Muscle of leg (tissue), 11 donors: Measurements from ENCODE around the gene KCNJ10. TPM values are rescaled to one million over a fixed set of nuclear protein-coding genes. Genes with fewer than 3 reads are reported as not detected.

Experiments used
- DNase-seq: peaks from one replicate; pipeline ENCODE4 v3.0.0; 2013
- H3K27ac ChIP-seq: one replicate; pipeline ENCODE4 v1.5.1; 2013; ENCODE audit warnings: mild to moderate bottlenecking, low read length, control low read depth
- H3K27me3 ChIP-seq: one replicate; pipeline ENCODE4 v1.6.1; 2013; ENCODE audit warnings: low read length; ENCODE audit not compliant: control insufficient read depth, insufficient read depth
- H3K36me3 ChIP-seq: one replicate; pipeline ENCODE4 v1.6.1; 2013; ENCODE audit warnings: low read length; ENCODE audit not compliant: control insufficient read depth, insufficient read depth
- H3K4me1 ChIP-seq: one replicate; pipeline ENCODE4 v1.6.1; 2013; ENCODE audit warnings: low read length; ENCODE audit not compliant: control insufficient read depth, insufficient read depth
- H3K4me3 ChIP-seq: one replicate; pipeline ENCODE4 v1.5.1; 2013; ENCODE audit warnings: low read length, control low read depth
- H3K9me3 ChIP-seq: replicated peaks from 2 replicates; pipeline ENCODE4 v1.6.1; 2013; ENCODE audit warnings: low read depth, low read length; ENCODE audit not compliant: control insufficient read depth
- WGBS: methylation state at CpG from one replicate; pipeline ENCODE4 v1.1.5; 2013; ENCODE audit warnings: missing lambda C conversion rate; ENCODE audit not compliant: insufficient coverage; 5-methylcytosine and 5-hydroxymethylcytosine counted together
- polyA plus RNA-seq, 8 donors: library from polyadenylated mRNA; unstranded; fragments of 120-200 nt; gene quantifications; one replicate each; pipeline versions ENCODE4 v1.2.1 to v1.2.3, GENCODE V29; 2013; ENCODE audit warnings: inconsistent platforms in 1 of 8, low replicate concordance in 1 of 8; ENCODE audit not compliant: insufficient read length in 8 of 8, insufficient read depth in 1 of 8
- total RNA-seq: library from RNA; stranded (reverse); fragments of 120-200 nt; gene quantifications from one replicate; pipeline ENCODE4 v1.2.4, GENCODE V29; 2013

The KCNJ10 gene
- total and polyA plus RNA-seq, 9 donors = 0.30 to 1.6 (median 0.64) TPM

GRCh38 chr1:160047111-160047991 lies 22.6 kb downstream of the KCNJ10 start:
- Histone ChIP-seq H3K4me1 (peaks cover 17% of the 10 kb centered on the region), H3K27me3 (peaks cover 5% of the 10 kb centered on the region), H3K4me3 (no peak overlapping the region), H3K27ac (no peak overlapping the region), H3K9me3 (no peaks in the 10 kb centered on the region), H3K36me3 (no peaks in the 10 kb centered on the region)
- no peak for DNase-seq
- WGBS = 63% methylated on average over 6 of the region's 9 CpGs

- Histone ChIP-seq H3K27ac (no peak overlapping the region), H3K4me1 (peaks cover 17% of the 10 kb centered on the region), H3K27me3 (peaks cover 3% of the 10 kb centered on the region), H3K36me3 (no peaks in the 10 kb centered on the region), H3K4me3 (no peak overlapping the region), H3K9me3 (no peaks in the 10 kb centered on the region)
- 3% methylated on average over 7 of the region's 11 CpGs for WGBS
- DNase-seq = peak; percentile 81
Measured at GRCh38 chr1:160046494-160047110, 23.4 kb downstream of the KCNJ10 start.

GRCh38 chr1:160045653-160046052 lies 24.3 kb downstream of the KCNJ10 start:
- Histone ChIP-seq H3K27ac (no peak overlapping the region), H3K4me3 (no peak overlapping the region), H3K36me3 (no peaks in the 10 kb centered on the region), H3K4me1 (peaks cover 17% of the 10 kb centered on the region), H3K27me3 (peaks cover 6% of the 10 kb centered on the region), H3K9me3 (no peaks in the 10 kb centered on the region)
- WGBS = 29% methylated on average over 1 of the region's 2 CpGs
- no peak for DNase-seq

- no peak overlapping the region for H3K4me3 ChIP-seq
- DNase-seq = no peak
- no peaks in the 10 kb centered on the region for H3K9me3 ChIP-seq
- H3K27me3 ChIP-seq = peaks cover 6% of the 10 kb centered on the region
- H3K27ac ChIP-seq = no peak overlapping the region
- no peaks in the 10 kb centered on the region for H3K36me3 ChIP-seq
- peaks cover 17% of the 10 kb centered on the region for H3K4me1 ChIP-seq
Measured at GRCh38 chr1:160043543-160043942, 26.4 kb downstream of the KCNJ10 start.

GRCh38 chr1:160040476-160040875 lies 29.5 kb downstream of the KCNJ10 start:
- Histone ChIP-seq H3K4me3 (no peak overlapping the region), H3K4me1 (no peaks in the 10 kb centered on the region), H3K36me3 (no peaks in the 10 kb centered on the region), H3K9me3 (no peaks in the 10 kb centered on the region), H3K27ac (no peak overlapping the region), H3K27me3 (peaks cover 7% of the 10 kb centered on the region)
- DNase-seq = no peak
- 100% methylated on average over 1 of the region's 1 CpG for WGBS

GRCh38 chr1:160032165-160032820 lies 37.7 kb downstream of the KCNJ10 start:
- H3K4me1 ChIP-seq = peaks cover 10% of the 10 kb centered on the region
- peak; percentile 14 for DNase-seq
- peak overlapping the region; percentile 48 for H3K27ac ChIP-seq
- H3K36me3 ChIP-seq = no peaks in the 10 kb centered on the region
- no peaks in the 10 kb centered on the region for H3K27me3 ChIP-seq
- WGBS = 0% methylated on average over 2 of the region's 18 CpGs
- H3K9me3 ChIP-seq = no peaks in the 10 kb centered on the region
- H3K4me3 ChIP-seq = peak overlapping the region; percentile 83

GRCh38 chr1:160031365-160032164 lies 38.4 kb downstream of the KCNJ10 start, which contains the start of gene PIGM:
TSS of gene PIGM (minus strand) at chr1:160031990. CDS start at chr1:160031739, 251 bp downstream.
- DNase-seq = peak; percentile 97
- H3K27me3 ChIP-seq = no peaks in the 10 kb centered on the region
- peak within 1 kb of the TSS; percentile 48 for H3K27ac ChIP-seq
- peak within 1 kb of the TSS; percentile 83 for H3K4me3 ChIP-seq
- no peaks in the 10 kb centered on the region for H3K9me3 ChIP-seq
- WGBS = under 1% methylated on average over 44 of the region's 60 CpGs
- H3K4me1 ChIP-seq = peaks cover 10% of the 10 kb centered on the region
- no peaks in the 10 kb centered on the region for H3K36me3 ChIP-seq

GRCh38 chr1:160030657-160031364 lies 39.1 kb downstream of the KCNJ10 start:
- DNase-seq = peak; percentile 19

GRCh38 chr1:160028426-160028825 lies 41.5 kb downstream of the KCNJ10 start:
- no peaks in the 10 kb centered on the region for H3K27me3 ChIP-seq
- peaks cover 10% of the 10 kb centered on the region for H3K4me1 ChIP-seq
- H3K36me3 ChIP-seq = peaks cover 2% of the 10 kb centered on the region
- DNase-seq = no peak
- H3K9me3 ChIP-seq = no peaks in the 10 kb centered on the region
- no peak overlapping the region for H3K4me3 ChIP-seq
- no peak overlapping the region for H3K27ac ChIP-seq

More at GRCh38 chr1:160030657-160031364, 39.1 kb downstream of the KCNJ10 start:
- H3K36me3 ChIP-seq = no peaks in the 10 kb centered on the region
- H3K9me3 ChIP-seq = no peaks in the 10 kb centered on the region
- H3K27ac ChIP-seq = no peak overlapping the region
- WGBS = 9% methylated on average over 12 of the region's 23 CpGs
- no peaks in the 10 kb centered on the region for H3K27me3 ChIP-seq
- peaks cover 10% of the 10 kb centered on the region for H3K4me1 ChIP-seq
- H3K4me3 ChIP-seq = peak overlapping the region; percentile 83
